OCI-LY3 (cell line): ENCODE data around the gene ZP1.

Source experiments
- EZH2phosphoT487 ChIP-seq: fragments of 200-600 bp; shearing (Covaris generic); IDR thresholded peaks from 2 replicates; pipeline ENCODE4 v1.6.1; 2018; ENCODE audit warnings: antibody characterized with exemption, mixed run types, low read depth
- TF ChIP-seq, protein P1 (sequence below): fragments of 200-600, 300-600 bp; sonication (generic); IDR thresholded peaks from 2 replicates; pipeline ENCODE4 v1.5.1; 2014; ENCODE audit warnings: antibody characterized with exemption, low read length, low read depth

GRCh38 chr11:60915248-60915914 lies 48.0 kb downstream of the ZP1 start:
- TF ChIP-seq, protein P1, sequence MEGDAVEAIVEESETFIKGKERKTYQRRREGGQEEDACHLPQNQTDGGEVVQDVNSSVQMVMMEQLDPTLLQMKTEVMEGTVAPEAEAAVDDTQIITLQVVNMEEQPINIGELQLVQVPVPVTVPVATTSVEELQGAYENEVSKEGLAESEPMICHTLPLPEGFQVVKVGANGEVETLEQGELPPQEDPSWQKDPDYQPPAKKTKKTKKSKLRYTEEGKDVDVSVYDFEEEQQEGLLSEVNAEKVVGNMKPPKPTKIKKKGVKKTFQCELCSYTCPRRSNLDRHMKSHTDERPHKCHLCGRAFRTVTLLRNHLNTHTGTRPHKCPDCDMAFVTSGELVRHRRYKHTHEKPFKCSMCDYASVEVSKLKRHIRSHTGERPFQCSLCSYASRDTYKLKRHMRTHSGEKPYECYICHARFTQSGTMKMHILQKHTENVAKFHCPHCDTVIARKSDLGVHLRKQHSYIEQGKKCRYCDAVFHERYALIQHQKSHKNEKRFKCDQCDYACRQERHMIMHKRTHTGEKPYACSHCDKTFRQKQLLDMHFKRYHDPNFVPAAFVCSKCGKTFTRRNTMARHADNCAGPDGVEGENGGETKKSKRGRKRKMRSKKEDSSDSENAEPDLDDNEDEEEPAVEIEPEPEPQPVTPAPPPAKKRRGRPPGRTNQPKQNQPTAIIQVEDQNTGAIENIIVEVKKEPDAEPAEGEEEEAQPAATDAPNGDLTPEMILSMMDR = peak; percentile 85
- TF ChIP-seq EZH2phosphoT487 = no peak
